GM06990 (cell line): ENCODE results near the gene ITGA6.
"Not testable (repeated sequence)": the region's sequence is repeated elsewhere in the genome, so short reads cannot be mapped to it uniquely, and the experiment has no call there.

Experiments used
- DNase-seq: peaks from one replicate; pipeline ENCODE4 v3.0.0-alpha.2; 2011; ENCODE audit not compliant: insufficient read length; ENCODE audit errors: extremely low read depth
- H3K27me3 ChIP-seq: replicated peaks from 2 replicates; pipeline ENCODE4 v1.6.0; 2011; ENCODE audit warnings: low read length; ENCODE audit not compliant: control insufficient read depth, insufficient read depth
- H3K36me3 ChIP-seq: 2 replicates; pipeline ENCODE4 v1.5.1; 2011; ENCODE audit warnings: low read length; ENCODE audit not compliant: control insufficient read depth, insufficient read depth
- H3K4me3 ChIP-seq: replicated peaks from 2 replicates; pipeline ENCODE4 v1.5.1; 2011; ENCODE audit warnings: low read depth, mild to moderate bottlenecking, control low read depth, low read length
- CTCF ChIP-seq: IDR thresholded peaks from 2 replicates; pipeline ENCODE4 v1.5.1; 2011; ENCODE audit warnings: low read length, control low read depth, mild to moderate bottlenecking, inconsistent platforms; ENCODE audit not compliant: insufficient read depth, poor library complexity, severe bottlenecking

ITGA6 gene

GRCh38 chr2:172525601-172526000 is 98.2 kb downstream of the ITGA6 start:
- no peak for DNase-seq
- Histone ChIP-seq H3K36me3 (no peaks in the 10 kb centered on the region), H3K4me3 (no peak overlapping the region), H3K27me3 (no peaks in the 10 kb centered on the region)
- TF ChIP-seq CTCF: no peak

GRCh38 chr2:172531309-172531708 is 103.9 kb downstream of the ITGA6 start:
- Histone ChIP-seq H3K4me3 (no peak overlapping the region), H3K36me3 (no peaks in the 10 kb centered on the region), H3K27me3 (no peaks in the 10 kb centered on the region)
- DNase-seq: no peak
- no peak for TF ChIP-seq CTCF

GRCh38 chr2:172532461-172532860 is 105.1 kb downstream of the ITGA6 start:
- not testable (repeated sequence) for H3K36me3 ChIP-seq, DNase-seq, H3K4me3 ChIP-seq, H3K27me3 ChIP-seq

- no peak for TF ChIP-seq CTCF
- H3K36me3 ChIP-seq: no peaks in the 10 kb centered on the region
- no peak for DNase-seq
- no peaks in the 10 kb centered on the region for H3K27me3 ChIP-seq
- H3K4me3 ChIP-seq: no peak overlapping the region
These were observed 106.3 kb downstream of the ITGA6 start for GRCh38 chr2:172533687-172534086.

- no peak for DNase-seq
- H3K27me3 ChIP-seq: no peaks in the 10 kb centered on the region
- TF ChIP-seq CTCF: no peak
- no peak overlapping the region for H3K4me3 ChIP-seq
- H3K36me3 ChIP-seq: no peaks in the 10 kb centered on the region
These were observed 107.7 kb downstream of the ITGA6 start for GRCh38 chr2:172535119-172535518.

- not testable (repeated sequence) for H3K4me3 ChIP-seq, H3K36me3 ChIP-seq, DNase-seq, H3K27me3 ChIP-seq
These were observed 110.5 kb downstream of the ITGA6 start for GRCh38 chr2:172537851-172538250.

GRCh38 chr2:172539767-172540166 is 112.4 kb downstream of the ITGA6 start:
- Histone ChIP-seq H3K27me3 (no peaks in the 10 kb centered on the region), H3K4me3 (no peak overlapping the region), H3K36me3 (no peaks in the 10 kb centered on the region)
- DNase-seq: no peak
- no peak for TF ChIP-seq CTCF
